DND-41 (cell line): ENCODE results near the gene WRAP73.

Experiments
- EZH2 ChIP-seq: IDR thresholded peaks from 3 replicates; pipeline ENCODE4 v1.6.1; 2012; ENCODE audit warnings: borderline replicate concordance, low read depth, mild to moderate bottlenecking, moderate library complexity, low read length, inconsistent platforms; ENCODE audit not compliant: severe bottlenecking
- TF ChIP-seq, protein P1 (sequence below): IDR thresholded peaks from 2 replicates; pipeline ENCODE4 v1.5.1; 2012; ENCODE audit warnings: borderline replicate concordance, low read length, moderate library complexity, mild to moderate bottlenecking; ENCODE audit not compliant: poor library complexity, severe bottlenecking; ENCODE audit errors: extremely low read depth

DNA sequence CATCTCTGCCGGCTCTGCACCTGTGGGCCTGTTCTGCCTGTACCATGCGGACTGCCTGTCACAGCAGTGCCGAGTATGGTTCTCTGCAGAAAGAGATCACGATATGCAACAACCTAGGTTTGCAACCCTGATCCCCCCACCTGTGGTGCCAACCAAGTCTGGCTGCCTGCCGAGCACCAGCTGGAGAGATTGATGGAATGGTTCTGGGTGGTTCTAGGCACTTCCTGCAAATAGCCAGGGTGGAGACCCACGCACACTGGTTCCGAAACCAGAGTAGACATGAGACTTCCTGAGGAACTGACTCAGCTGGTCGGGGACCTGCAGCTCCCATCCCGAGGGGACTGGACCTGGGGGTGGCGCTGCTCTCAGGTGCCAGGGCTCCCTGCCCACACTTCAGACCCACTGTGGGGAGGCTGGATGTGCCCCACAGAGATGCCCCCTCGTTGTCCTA lies 19.7 kb downstream of the WRAP73 start:
- TF ChIP-seq, protein P1, sequence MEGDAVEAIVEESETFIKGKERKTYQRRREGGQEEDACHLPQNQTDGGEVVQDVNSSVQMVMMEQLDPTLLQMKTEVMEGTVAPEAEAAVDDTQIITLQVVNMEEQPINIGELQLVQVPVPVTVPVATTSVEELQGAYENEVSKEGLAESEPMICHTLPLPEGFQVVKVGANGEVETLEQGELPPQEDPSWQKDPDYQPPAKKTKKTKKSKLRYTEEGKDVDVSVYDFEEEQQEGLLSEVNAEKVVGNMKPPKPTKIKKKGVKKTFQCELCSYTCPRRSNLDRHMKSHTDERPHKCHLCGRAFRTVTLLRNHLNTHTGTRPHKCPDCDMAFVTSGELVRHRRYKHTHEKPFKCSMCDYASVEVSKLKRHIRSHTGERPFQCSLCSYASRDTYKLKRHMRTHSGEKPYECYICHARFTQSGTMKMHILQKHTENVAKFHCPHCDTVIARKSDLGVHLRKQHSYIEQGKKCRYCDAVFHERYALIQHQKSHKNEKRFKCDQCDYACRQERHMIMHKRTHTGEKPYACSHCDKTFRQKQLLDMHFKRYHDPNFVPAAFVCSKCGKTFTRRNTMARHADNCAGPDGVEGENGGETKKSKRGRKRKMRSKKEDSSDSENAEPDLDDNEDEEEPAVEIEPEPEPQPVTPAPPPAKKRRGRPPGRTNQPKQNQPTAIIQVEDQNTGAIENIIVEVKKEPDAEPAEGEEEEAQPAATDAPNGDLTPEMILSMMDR, result no peak
- TF ChIP-seq EZH2, result no peak
